Activated naive CD4-positive, alpha-beta T cell treated with anti-CD3 and anti-CD28 coated beads, Interleukin-2, amount 50 U/mL, for 16 hours (primary cell): ENCODE data around the gene DGKI.
"Not testable (repeated sequence)": the region's sequence is repeated elsewhere in the genome, so short reads cannot be mapped to it uniquely, and the experiment has no call there.

Experiments
- DNase-seq: peaks from one replicate; pipeline ENCODE4 v3.0.0-alpha.2; 2020

DGKI gene

GRCh38 chr7:137835486-137836112 lies 11.2 kb downstream of the DGKI start:
- no peak for DNase-seq

- no peak for DNase-seq
Measured at GRCh38 chr7:137834552-137834951, 12.2 kb downstream of the DGKI start.

- not testable (repeated sequence) for DNase-seq
Measured at GRCh38 chr7:137832990-137833389, 13.8 kb downstream of the DGKI start.

- DNase-seq: no peak
Measured at GRCh38 chr7:137832382-137832781, 14.4 kb downstream of the DGKI start.

GRCh38 chr7:137831555-137831954 lies 15.2 kb downstream of the DGKI start:
- DNase-seq: not testable (repeated sequence)

GRCh38 chr7:137829337-137829992 lies 17.3 kb downstream of the DGKI start:
- DNase-seq: no peak

GRCh38 chr7:137828456-137828855 lies 18.3 kb downstream of the DGKI start:
- no peak for DNase-seq

GRCh38 chr7:137825489-137825888 lies 21.3 kb downstream of the DGKI start:
- no peak for DNase-seq

GRCh38 chr7:137820677-137821420 lies 25.9 kb downstream of the DGKI start:
- DNase-seq: no peak

- DNase-seq: no peak
Measured at GRCh38 chr7:137820156-137820555, 26.6 kb downstream of the DGKI start.

- no peak for DNase-seq
Measured at GRCh38 chr7:137818036-137818435, 28.7 kb downstream of the DGKI start.

GRCh38 chr7:137816696-137817320 lies 30.0 kb downstream of the DGKI start:
- DNase-seq: no peak

GRCh38 chr7:137813541-137813940 lies 33.2 kb downstream of the DGKI start:
- no peak for DNase-seq

- DNase-seq: no peak
Measured at GRCh38 chr7:137810248-137810647, 36.5 kb downstream of the DGKI start.

GRCh38 chr7:137804836-137805235 lies 41.9 kb downstream of the DGKI start:
- no peak for DNase-seq

- DNase-seq: no peak
Measured at GRCh38 chr7:137801491-137801890, 45.3 kb downstream of the DGKI start.

- no peak for DNase-seq
Measured at GRCh38 chr7:137801003-137801402, 45.8 kb downstream of the DGKI start.

- no peak for DNase-seq
Measured at GRCh38 chr7:137798073-137798763, 48.6 kb downstream of the DGKI start.

GRCh38 chr7:137795211-137795610 lies 51.6 kb downstream of the DGKI start:
- DNase-seq: no peak

GRCh38 chr7:137791930-137792329 lies 54.8 kb downstream of the DGKI start:
- DNase-seq: no peak

GRCh38 chr7:137790828-137791227 lies 55.9 kb downstream of the DGKI start:
- no peak for DNase-seq

- no peak for DNase-seq
Measured at GRCh38 chr7:137789215-137789882, 57.4 kb downstream of the DGKI start.
